Heart left ventricle (tissue), 13 donors: ENCODE results near the gene CAMTA1.
"Not testable (repeated sequence)": the region's sequence is repeated elsewhere in the genome, so short reads cannot be mapped to it uniquely, and the experiment has no call there.

Experiments used
- POLR2A ChIP-seq, 2 donors: fragments of 450-650 bp; IDR thresholded peaks; one replicate each; pipeline ENCODE4 v1.6.1; 2017; ENCODE audit warnings: antibody characterized with exemption in 2 of 2, mild to moderate bottlenecking in 2 of 2, moderate library complexity in 2 of 2
- TF ChIP-seq, protein P1 (sequence below), 12 donors: fragments of 200-600 bp; sonication (generic) in 4 of 12; IDR thresholded peaks; one replicate each; pipeline versions ENCODE4 v1.5.0 to v1.8.0; 2018 to 2022; ENCODE audit warnings: antibody characterized with exemption in 12 of 12, mild to moderate bottlenecking in 5 of 12
- donor health status: ischemic (EF 13 %, LVEDD 7.1; RV severe dilation, severe dysfunction).
- donor health status: DM: no; HTN: yes; CAD: no.
- donor health status: DM: no; HTN: no; CAD: no.
- donor health status: ischemic (EF 25% LVEDD 6.9; RV normal size, moderate dysfunction).
- donor health status: ischemic (EF 25% LVEDD 5.7; RV mildly dilated, moderate dysfunction).
- donor health status: ischemic (EF 35%, LVEDD 5.7; RV mildly dilated, moderate dysfunction).
- donor health status: nonischemic (EF 11% LVEDD 7.7; RV severe dilation, severe dysfunction).
- donor health status: DM: yes; HTN: yes; CAD: no.
- donor health status: PGD.
- donor health status: ischemic (EF 29% LVEDD 5.4; RV normal size, mild dysfunction).
- donor health status: nonischemic (EF 23%, LVEDD 6.1; RV moderate dilation, normal function).

DNA sequence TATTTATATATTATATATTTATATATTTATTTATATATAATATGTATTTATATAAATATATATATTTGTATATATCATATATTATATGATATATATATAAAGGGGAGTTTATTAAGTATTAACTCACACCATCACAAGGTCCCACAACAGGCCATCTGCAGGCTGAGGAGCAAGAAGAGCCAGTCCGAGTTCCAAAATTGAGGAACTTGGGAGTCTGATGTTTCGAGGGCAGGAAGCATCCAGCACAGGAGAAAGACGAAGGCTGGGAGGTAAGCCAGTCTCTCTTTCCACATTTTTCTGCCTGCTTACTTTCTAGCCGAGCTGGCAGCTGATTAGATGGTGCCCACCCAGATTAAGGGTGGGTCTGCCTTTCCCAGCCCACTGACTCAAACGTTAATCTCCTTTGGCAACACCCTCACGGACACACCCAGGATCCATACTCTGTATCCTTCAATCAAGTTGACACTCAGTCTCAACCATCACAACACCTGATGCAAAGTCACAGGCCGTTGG, 42.5 kb upstream of the CAMTA1 start:
- TF ChIP-seq, protein P1, sequence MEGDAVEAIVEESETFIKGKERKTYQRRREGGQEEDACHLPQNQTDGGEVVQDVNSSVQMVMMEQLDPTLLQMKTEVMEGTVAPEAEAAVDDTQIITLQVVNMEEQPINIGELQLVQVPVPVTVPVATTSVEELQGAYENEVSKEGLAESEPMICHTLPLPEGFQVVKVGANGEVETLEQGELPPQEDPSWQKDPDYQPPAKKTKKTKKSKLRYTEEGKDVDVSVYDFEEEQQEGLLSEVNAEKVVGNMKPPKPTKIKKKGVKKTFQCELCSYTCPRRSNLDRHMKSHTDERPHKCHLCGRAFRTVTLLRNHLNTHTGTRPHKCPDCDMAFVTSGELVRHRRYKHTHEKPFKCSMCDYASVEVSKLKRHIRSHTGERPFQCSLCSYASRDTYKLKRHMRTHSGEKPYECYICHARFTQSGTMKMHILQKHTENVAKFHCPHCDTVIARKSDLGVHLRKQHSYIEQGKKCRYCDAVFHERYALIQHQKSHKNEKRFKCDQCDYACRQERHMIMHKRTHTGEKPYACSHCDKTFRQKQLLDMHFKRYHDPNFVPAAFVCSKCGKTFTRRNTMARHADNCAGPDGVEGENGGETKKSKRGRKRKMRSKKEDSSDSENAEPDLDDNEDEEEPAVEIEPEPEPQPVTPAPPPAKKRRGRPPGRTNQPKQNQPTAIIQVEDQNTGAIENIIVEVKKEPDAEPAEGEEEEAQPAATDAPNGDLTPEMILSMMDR (IDR thresholded peaks at IDR 0.05): not testable (repeated sequence)
- TF ChIP-seq POLR2A (IDR thresholded peaks at IDR 0.05): not testable (repeated sequence)
